ENCODE measurements around the gene ARRDC3.

DNA sequence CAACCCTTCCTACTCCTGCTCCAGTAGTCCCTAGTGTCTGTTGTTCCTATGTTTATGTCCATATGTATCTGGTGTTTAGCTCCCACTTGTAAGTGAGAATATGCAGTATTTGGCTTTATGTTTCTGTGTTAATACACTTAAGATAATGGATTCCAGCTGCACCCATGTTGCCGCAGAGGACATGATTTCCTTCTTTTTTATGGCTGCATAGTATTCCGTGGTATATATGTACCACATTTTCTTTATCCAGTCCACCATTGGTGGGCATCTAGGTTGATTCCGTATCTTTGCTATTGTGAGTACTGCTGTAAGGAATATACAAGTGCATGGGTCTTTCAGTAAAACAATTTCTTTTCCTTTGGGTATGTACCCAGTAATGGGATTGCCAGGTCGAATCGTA lies 5.2 kb upstream of the ARRDC3 start:
- TF ChIP-seq POLR2A (IDR thresholded peaks at IDR 0.05), result no peak
- TF ChIP-seq, protein P1, sequence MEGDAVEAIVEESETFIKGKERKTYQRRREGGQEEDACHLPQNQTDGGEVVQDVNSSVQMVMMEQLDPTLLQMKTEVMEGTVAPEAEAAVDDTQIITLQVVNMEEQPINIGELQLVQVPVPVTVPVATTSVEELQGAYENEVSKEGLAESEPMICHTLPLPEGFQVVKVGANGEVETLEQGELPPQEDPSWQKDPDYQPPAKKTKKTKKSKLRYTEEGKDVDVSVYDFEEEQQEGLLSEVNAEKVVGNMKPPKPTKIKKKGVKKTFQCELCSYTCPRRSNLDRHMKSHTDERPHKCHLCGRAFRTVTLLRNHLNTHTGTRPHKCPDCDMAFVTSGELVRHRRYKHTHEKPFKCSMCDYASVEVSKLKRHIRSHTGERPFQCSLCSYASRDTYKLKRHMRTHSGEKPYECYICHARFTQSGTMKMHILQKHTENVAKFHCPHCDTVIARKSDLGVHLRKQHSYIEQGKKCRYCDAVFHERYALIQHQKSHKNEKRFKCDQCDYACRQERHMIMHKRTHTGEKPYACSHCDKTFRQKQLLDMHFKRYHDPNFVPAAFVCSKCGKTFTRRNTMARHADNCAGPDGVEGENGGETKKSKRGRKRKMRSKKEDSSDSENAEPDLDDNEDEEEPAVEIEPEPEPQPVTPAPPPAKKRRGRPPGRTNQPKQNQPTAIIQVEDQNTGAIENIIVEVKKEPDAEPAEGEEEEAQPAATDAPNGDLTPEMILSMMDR (IDR thresholded peaks at IDR 0.05), result no peak

Measured in heart left ventricle (tissue), 13 donors.